Camera-type eye (tissue), 1 donor: Measurements from ENCODE around the gene PHLPP2. TPM values are rescaled to one million over a fixed set of nuclear protein-coding genes. Genes with fewer than 3 reads are reported as not detected.

Experiments
- total RNA-seq: library from RNA; depleted of rRNA; stranded (reverse); fragments of >200 nt; gene quantifications from one replicate; pipeline ENCODE4 v1.2.3, GENCODE V29; 2014

The PHLPP2 gene
- 24.3 TPM for total RNA-seq

GRCh38 chr16:71724320-71724751, at the start of gene PHLPP2:
Gene PHLPP2, minus strand, starts transcription at chr16:71724701. Its CDS starts 9,906 bp downstream, at chr16:71714795.

GRCh38 chr16:71626018-71626857, 98.3 kb downstream of the PHLPP2 start, which contains the start of gene MARVELD3:
Gene MARVELD3, plus strand, starts transcription at chr16:71626184. Its CDS starts 46 bp downstream, at chr16:71626230.

Other genes starting within 250 kb of the PHLPP2 start
- 13.4 TPM for gene ZNF19, start 235.4 kb downstream of the PHLPP2 start, total RNA-seq
- gene CHST4, start 198.3 kb downstream of the PHLPP2 start, total RNA-seq = 0.44 TPM
- gene TAT, start 147.6 kb downstream of the PHLPP2 start, total RNA-seq = not detected
- 1.9 TPM for gene MARVELD3, start 98.5 kb downstream of the PHLPP2 start, total RNA-seq
- 136 TPM for gene AP1G1, start 84.1 kb upstream of the PHLPP2 start, total RNA-seq
- 21.8 TPM for gene ATXN1L, start 121.3 kb upstream of the PHLPP2 start, total RNA-seq
- 23.4 TPM for gene ZNF821, start 159.5 kb upstream of the PHLPP2 start, total RNA-seq
- gene IST1, start 170.8 kb upstream of the PHLPP2 start, total RNA-seq = 264 TPM